ENCODE results near the gene PTPRG. TPM values are rescaled to one million over a fixed set of nuclear protein-coding genes. Genes with fewer than 3 reads are reported as not detected.
A peak's percentile ranks its signal among the peaks of the same experiment; 100 is the strongest.

PTPRG gene
- total and polyA plus RNA-seq, 2 of the 13 experiments (the other 11 are each of a cell fraction or from before 2014, with no cell fraction given), result 8.0 to 25.3 TPM

- no peak for TF ChIP-seq FOXO4 (CRISPR knock-in tag; conservative IDR thresholded peaks at IDR 0.05)
- no peak for TF ChIP-seq USF2 (IDR thresholded peaks at IDR 0.05; ENCODE audit: low read depth, low read length)
- TF ChIP-seq USF2 (CRISPR knock-in tag; IDR thresholded peaks at IDR 0.05; ENCODE audit: borderline replicate concordance), result no peak
- TF ChIP-seq DNMT1 (CRISPR knock-in tag; IDR thresholded peaks at IDR 0.05), result no peak
- TF ChIP-seq HHEX (CRISPR knock-in tag; IDR thresholded peaks at IDR 0.05), result no peak
- no peak for TF ChIP-seq MXD4 (CRISPR knock-in tag; IDR thresholded peaks at IDR 0.05)
- no peak for TF ChIP-seq ZBTB1 (CRISPR knock-in tag; IDR thresholded peaks at IDR 0.05; ENCODE audit: borderline replicate concordance)
- TF ChIP-seq PAXIP1 (CRISPR knock-in tag; conservative IDR thresholded peaks at IDR 0.05), result peak; percentile 65
- TF ChIP-seq ZFP1 (CRISPR knock-in tag; IDR thresholded peaks at IDR 0.05), result no peak
- no peak for TF ChIP-seq IKZF1 (IDR thresholded peaks at IDR 0.05)
- TF ChIP-seq JUN (CRISPR knock-in tag; IDR thresholded peaks at IDR 0.05), result no peak
- no peak for TF ChIP-seq PHF5A (CRISPR knock-in tag; IDR thresholded peaks at IDR 0.05; ENCODE audit: low read depth, unreplicated experiment)
- no peak for TF ChIP-seq SP2 (CRISPR knock-in tag; IDR thresholded peaks at IDR 0.05)
- TF ChIP-seq NFYB (CRISPR knock-in tag; IDR thresholded peaks at IDR 0.05), result no peak
- no peak for TF ChIP-seq ELF4 (CRISPR knock-in tag; IDR thresholded peaks at IDR 0.05; ENCODE audit: borderline replicate concordance)
- 0 out of 2 replicates have a peak, but pooled peaks have one; percentile 24 for TF ChIP-seq DPF2 (CRISPR knock-in tag; IDR thresholded peaks at IDR 0.05; ENCODE audit: borderline replicate concordance, low read depth)
- TF ChIP-seq ZKSCAN5 (CRISPR knock-in tag; IDR thresholded peaks at IDR 0.05), result no peak
- TF ChIP-seq ZNF30 (CRISPR knock-in tag; IDR thresholded peaks at IDR 0.05), result no peak
- no peak for TF ChIP-seq MAFK (conservative IDR thresholded peaks at IDR 0.05 in 1 of 2, IDR thresholded peaks at IDR 0.05 in 1 of 2; ENCODE audit: low read length in 2 of 2)
- no peak for TF ChIP-seq CCDC6 (CRISPR knock-in tag; IDR thresholded peaks at IDR 0.05)
- TF ChIP-seq TOPORS (CRISPR knock-in tag; IDR thresholded peaks at IDR 0.05), result no peak
- no peak for TF ChIP-seq MXD1 (CRISPR knock-in tag; IDR thresholded peaks at IDR 0.05)
- no peak for TF ChIP-seq ZBTB42 (CRISPR knock-in tag; IDR thresholded peaks at IDR 0.05)
- TF ChIP-seq HNRNPL (IDR thresholded peaks at IDR 0.05; ENCODE audit: low read depth, low read length), result no peak
Measured at GRCh38 chr3:62057339-62058047, 496.1 kb downstream of the PTPRG start (continued).

Data from HepG2 (cell line).